GM19438 (cell line): ENCODE data around the gene MGME1.

Experiments used
- ATAC-seq: cut with Tn5 transposase; IDR thresholded peaks from one replicate; pipeline ENCODE4 v1.9.1; 2021; ENCODE audit warnings: low read depth; ENCODE audit not compliant: unreplicated experiment

Gene MGME1

GRCh38 chr20:17987988-17988387, 19.2 kb downstream of the MGME1 start:
- no peak for ATAC-seq

- ATAC-seq = no peak
Measured at GRCh38 chr20:17990278-17990972, 21.6 kb downstream of the MGME1 start.

- ATAC-seq = peak; percentile 47
Measured at GRCh38 chr20:17992224-17992637, 23.4 kb downstream of the MGME1 start.

- ATAC-seq = no peak
Measured at GRCh38 chr20:17992847-17993513, 24.2 kb downstream of the MGME1 start.

- no peak for ATAC-seq
Measured at GRCh38 chr20:17993546-17993945, 24.7 kb downstream of the MGME1 start.

GRCh38 chr20:17995967-17996819, 27.4 kb downstream of the MGME1 start:
- ATAC-seq = no peak

DNA sequence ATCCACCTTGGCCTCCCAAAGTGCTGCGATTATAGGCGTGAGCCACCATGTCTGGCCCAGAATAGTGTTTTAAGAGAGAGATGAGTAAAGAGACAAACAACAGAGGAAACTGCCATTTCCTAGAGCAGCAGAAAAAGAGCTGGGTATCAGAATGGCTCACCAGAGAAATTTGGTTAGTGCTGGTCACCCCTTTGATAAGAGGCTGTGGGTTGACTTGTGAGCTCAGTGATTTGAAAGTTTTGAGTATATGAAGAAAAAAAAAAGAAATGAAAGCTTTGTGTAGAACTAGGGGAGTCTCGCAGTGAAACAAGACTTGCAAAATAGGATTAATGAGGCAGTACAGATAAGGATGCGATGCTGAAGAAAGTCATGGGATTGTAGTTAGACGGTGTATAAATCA, 29.6 kb downstream of the MGME1 start:
- no peak for ATAC-seq

- ATAC-seq = no peak
Measured at GRCh38 chr20:17999566-17999965, 30.7 kb downstream of the MGME1 start.

GRCh38 chr20:18001131-18001921, 32.5 kb downstream of the MGME1 start:
- no peak for ATAC-seq

GRCh38 chr20:18003897-18004296, 35.1 kb downstream of the MGME1 start:
- no peak for ATAC-seq

DNA sequence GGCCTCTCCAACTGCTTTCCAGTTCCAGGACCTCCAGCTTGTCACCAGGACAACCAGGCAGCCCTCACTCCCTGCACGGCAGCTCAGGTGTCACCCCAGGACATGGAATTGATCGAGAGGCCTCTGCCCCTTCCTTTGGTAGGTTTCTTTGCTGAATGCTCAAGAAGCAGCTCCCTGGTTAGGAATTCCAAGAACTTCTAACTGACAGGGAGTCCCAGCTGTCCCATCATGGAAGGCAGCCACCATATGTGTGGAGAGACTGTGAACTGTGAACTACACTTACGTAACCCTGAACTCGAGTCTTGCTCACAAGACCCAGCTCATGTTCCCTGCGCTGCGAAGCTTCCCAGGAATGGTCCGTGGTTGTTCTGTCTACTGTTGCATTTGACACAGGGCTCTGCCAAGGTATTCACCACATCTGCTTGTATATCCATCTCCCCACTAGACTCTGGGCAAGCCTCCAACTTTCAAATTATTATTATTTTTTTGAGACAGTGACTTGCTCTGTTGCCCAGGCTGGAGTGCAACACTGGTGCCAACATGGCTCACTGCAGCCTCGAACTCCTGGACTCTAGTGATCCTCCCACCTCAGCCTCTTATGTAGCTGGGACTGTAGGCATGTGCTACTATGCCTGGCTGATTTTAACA, 35.7 kb downstream of the MGME1 start:
- ATAC-seq = no peak

DNA sequence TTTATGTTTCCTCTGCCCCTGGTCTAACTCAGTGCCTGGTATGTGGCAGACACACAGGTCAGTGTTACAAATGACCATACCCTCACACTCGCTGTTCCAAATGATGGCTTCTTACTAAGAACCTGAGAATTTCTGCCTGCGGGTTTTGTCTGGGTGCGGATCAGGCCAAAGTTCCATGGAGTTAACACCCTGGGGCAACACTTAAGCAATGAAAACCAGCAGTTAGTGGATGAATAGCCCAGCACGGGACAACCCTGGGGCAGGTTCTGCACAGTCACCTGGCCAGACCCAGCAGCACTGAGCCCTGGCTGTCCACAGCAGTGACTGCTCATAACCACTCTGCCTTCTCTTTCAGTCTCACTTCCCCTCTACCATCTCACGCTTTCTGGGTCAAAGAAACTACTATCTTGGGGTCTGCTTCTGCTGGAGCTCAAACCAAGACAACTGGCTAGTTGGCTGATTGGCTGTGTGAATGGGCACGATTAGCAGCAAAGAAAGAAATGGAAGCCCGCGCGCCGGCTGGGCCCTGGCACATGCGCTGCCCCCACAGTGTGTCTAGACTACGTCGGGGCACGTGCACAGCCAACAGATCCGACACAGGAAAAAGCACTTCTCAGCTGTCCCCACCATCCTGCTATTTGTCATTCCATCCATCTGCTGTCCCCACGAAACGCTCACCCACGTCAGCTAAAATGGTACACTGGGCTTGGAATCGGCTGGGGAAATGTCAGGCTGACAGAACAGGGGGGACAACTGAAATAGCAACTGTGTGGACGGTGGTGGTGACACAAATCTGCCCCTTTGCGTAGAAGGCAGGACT, 36.6 kb downstream of the MGME1 start:
- peak; percentile 96 for ATAC-seq

GRCh38 chr20:18005990-18006364, 37.2 kb downstream of the MGME1 start:
- no peak for ATAC-seq

DNA sequence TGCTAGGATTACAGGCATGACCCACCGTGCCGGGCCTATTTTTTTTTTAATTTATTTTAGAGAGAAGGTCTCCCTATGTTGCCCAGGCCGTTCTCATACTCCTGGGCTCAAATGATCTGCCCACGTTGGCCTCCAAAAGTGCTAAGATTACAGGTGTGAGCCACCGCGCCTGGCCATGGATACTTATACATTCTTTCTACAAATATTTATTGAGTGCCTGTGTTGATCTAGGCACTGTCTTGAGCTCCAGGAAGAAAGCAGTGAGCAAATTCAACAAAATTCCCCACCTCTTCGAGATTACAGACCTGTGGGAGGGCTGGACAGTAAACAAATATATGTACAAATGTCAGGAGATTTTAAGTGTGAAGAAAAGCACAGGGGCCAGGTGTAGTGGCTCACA, 37.9 kb downstream of the MGME1 start:
- no peak for ATAC-seq

DNA sequence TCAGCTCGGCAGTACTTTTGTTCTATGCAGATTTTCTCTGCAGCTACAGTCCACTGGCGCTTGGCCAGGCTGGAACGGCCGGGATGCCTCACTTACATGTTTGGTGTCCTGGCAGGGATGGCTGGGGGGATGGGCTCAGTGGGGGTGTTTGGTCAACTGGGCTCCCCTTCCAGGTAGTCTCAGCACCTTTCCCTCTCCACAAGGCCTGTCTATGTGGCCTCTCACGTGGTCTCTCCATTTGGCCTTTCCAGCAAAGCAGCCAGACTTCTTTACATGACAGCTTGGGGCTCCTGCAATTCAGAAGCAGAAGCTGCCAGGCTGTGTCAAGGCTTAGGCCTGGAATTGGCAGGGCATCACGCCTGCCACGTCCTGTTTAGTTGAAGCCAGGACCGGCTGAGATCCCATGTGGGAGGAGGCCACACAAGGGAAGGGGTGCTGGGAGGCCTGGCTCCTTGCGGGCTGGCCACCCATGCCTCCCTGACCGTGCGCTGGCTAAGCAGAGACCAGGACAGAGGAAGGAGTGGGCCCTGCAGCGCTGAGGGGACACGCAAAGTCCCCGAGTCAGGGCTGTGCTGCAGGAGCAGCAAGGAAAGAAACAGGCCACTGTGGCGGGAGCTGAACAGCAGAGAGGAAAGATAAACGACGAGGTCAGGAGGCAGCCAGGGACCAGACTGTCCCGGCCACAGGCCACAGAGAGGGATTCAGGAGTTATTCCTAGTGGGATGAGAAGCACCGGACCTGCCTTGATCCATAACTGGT, 38.9 kb downstream of the MGME1 start:
- no peak for ATAC-seq

GRCh38 chr20:18009116-18009515, 40.3 kb downstream of the MGME1 start:
- no peak for ATAC-seq

DNA sequence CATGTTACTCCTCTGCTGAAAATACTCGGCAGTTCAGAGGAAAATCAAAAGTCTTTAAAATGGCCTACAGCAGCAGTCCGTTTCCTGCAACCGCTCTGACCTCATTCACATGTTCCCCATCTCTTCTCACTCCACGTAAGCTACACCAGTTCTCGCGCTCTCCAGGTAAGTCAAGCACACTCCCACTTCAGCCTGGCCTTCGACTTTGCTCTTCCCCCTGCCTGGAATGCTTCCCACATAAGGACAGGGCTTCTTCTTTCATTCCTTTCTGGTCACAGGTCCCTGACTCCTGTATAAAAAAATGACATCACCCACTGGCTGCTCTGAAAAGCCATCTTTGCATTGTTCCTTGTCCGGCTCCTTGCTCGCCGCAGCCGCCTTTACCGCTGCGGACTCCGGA, 42.7 kb downstream of the MGME1 start:
- ATAC-seq = no peak

GRCh38 chr20:18011951-18012645, 43.3 kb downstream of the MGME1 start:
- ATAC-seq = no peak
